DMS153 (cell line): ENCODE data around the gene SLC24A3.

Experiments used
- DNase-seq: peaks from one replicate; lab custom pipeline; 2025; lab: John Stamatoyannopoulos, UW

SLC24A3 gene

GRCh38 chr20:19241440-19241839 lies 29.0 kb downstream of the SLC24A3 start:
- DNase-seq, result no peak

GRCh38 chr20:19244291-19244690 lies 31.8 kb downstream of the SLC24A3 start:
- DNase-seq, result no peak

- DNase-seq, result no peak
Measured at GRCh38 chr20:19249106-19249879, 36.9 kb downstream of the SLC24A3 start.

- no peak for DNase-seq
Measured at GRCh38 chr20:19250346-19250745, 37.9 kb downstream of the SLC24A3 start.

GRCh38 chr20:19251506-19251905 lies 39.1 kb downstream of the SLC24A3 start:
- DNase-seq, result no peak

GRCh38 chr20:19251958-19252357 lies 39.5 kb downstream of the SLC24A3 start:
- DNase-seq, result no peak

GRCh38 chr20:19252451-19253120 lies 40.1 kb downstream of the SLC24A3 start:
- DNase-seq, result no peak

- DNase-seq, result no peak
Measured at GRCh38 chr20:19253316-19253715, 40.9 kb downstream of the SLC24A3 start.

GRCh38 chr20:19253916-19254820 lies 41.7 kb downstream of the SLC24A3 start:
- DNase-seq, result no peak

GRCh38 chr20:19254956-19255355 lies 42.5 kb downstream of the SLC24A3 start:
- peak; percentile 89 for DNase-seq

- no peak for DNase-seq
Measured at GRCh38 chr20:19256085-19256484, 43.6 kb downstream of the SLC24A3 start.

GRCh38 chr20:19256906-19257595 lies 44.6 kb downstream of the SLC24A3 start:
- no peak for DNase-seq

- peak; percentile 52 for DNase-seq
Measured at GRCh38 chr20:19257865-19258264, 45.4 kb downstream of the SLC24A3 start.

GRCh38 chr20:19259141-19259591 lies 46.7 kb downstream of the SLC24A3 start:
- no peak for DNase-seq

- DNase-seq, result peak; percentile 5
Measured at GRCh38 chr20:19260412-19261090, 48.1 kb downstream of the SLC24A3 start.

- no peak for DNase-seq
Measured at GRCh38 chr20:19264191-19264590, 51.7 kb downstream of the SLC24A3 start.

- peak; percentile 76 for DNase-seq
Measured at GRCh38 chr20:19265646-19266374, 53.4 kb downstream of the SLC24A3 start.

- no peak for DNase-seq
Measured at GRCh38 chr20:19268426-19268825, 56.0 kb downstream of the SLC24A3 start.

GRCh38 chr20:19269737-19270340 lies 57.4 kb downstream of the SLC24A3 start:
- no peak for DNase-seq
